HG03354 (cell line): ENCODE data around the gene PARP9.

ENCODE experiments used
- ATAC-seq: cut with Tn5 transposase; IDR thresholded peaks from one replicate; pipeline ENCODE4 v1.9.1; 2021; ENCODE audit warnings: mild to moderate bottlenecking; ENCODE audit not compliant: unreplicated experiment, poor library complexity, severe bottlenecking

The PARP9 gene

GRCh38 chr3:122564155-122564912 lies at the start of gene PARP9, which contains the start of gene DTX3L:
PARP9 (minus strand) TSS chr3:122564300; CDS start chr3:122559620, 4,680 bp downstream.
DTX3L (plus strand) TSS chr3:122564338; CDS start chr3:122564427, 89 bp downstream.
- peak; percentile 80 for ATAC-seq

GRCh38 chr3:122612696-122613095 lies 48.6 kb upstream of the PARP9 start:
- no peak for ATAC-seq

GRCh38 chr3:122609798-122610559 lies 45.9 kb upstream of the PARP9 start:
- peak; percentile 97 for ATAC-seq

GRCh38 chr3:122608916-122609315 lies 44.8 kb upstream of the PARP9 start:
- no peak for ATAC-seq

DNA sequence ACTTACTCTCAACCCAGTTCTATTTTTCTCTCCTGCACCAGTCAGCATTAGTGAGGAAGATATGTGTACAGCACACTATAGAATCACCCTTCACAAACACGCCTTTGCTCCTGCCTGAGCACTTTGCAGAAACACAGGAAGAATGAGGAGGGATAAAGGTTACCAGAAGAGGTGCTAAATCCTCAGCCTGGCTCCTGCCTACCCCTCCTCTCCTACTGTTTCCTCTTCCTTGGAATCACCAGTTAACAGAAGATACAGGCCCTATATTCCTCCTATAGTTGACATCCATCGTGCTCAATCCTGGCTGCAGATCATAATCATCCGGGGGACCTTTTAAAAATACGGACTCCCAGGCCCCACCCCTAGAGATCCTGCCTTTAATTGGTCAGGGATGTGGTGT lies 42.2 kb upstream of the PARP9 start:
- no peak for ATAC-seq

DNA sequence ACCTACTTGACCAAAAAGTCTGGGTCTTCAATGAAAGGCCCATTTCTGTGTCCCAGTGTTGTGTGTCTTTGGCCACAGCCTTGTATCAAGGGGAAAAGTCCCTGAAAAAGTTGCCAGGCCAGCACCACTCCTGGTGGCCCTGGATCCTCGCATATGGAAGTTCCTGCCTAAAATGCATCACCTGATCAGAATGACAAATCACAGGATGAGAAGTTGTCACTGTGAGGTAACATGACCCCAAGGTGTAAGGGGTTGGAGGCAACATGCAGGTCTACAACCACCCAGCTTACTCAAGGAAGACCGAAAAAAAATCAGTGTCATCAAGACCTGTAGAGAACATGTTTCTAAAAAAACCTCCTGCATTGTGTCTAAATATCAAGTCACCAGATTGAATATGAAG lies 39.0 kb upstream of the PARP9 start:
- no peak for ATAC-seq

DNA sequence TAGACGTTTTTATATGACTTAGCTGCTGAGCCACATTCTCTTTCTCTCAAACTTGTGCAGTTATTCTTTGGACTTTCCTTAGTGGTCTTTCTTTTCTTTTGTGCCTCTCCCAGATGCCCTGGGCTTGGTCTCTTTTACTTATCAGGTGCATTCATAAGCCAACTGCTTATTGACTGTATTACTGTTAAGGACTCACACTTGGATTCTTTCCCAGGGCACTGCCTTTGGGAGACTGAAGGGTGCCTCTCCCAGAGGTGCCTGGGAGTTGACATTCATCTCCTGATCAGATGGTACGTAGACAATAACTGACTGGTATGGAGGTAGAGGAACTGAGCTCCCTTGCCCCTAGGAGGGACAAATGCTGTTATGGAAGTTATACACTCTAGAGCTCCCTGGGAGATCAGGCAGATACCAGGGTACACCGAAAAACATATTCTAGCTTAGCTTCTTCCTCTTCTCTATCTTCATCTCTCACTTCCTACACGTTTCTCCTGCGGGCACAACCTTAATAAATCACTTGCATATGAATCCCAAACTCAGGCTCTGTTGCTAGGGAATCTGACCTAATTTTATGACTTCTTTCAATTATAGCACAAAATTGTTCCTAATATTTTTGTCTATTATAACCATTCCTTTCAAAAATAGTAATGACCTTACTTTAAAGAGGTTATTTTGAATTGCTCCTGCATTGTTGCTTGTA lies 38.1 kb upstream of the PARP9 start:
- no peak for ATAC-seq

GRCh38 chr3:122598556-122598955 lies 34.5 kb upstream of the PARP9 start:
- no peak for ATAC-seq

- ATAC-seq = no peak
Measured at GRCh38 chr3:122598151-122598550, 34.1 kb upstream of the PARP9 start.

DNA sequence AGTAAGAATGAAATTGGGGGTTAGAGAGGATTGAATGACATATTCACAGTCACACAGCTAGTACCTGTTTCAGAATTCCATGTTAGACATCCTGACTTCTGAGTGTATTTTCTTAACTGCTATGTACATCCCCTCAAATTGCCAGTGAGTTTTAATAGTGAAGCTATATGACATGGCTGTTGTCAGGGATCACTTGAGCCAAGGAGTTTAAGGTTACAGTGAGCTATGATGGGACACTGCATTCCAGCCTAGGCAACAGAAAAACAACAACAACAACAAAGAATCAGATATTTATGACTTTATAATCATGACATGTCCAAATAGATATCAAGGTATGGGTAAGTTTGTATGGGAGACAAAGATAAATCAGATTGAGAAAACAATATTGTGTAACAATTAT lies 29.9 kb upstream of the PARP9 start:
- ATAC-seq = no peak

DNA sequence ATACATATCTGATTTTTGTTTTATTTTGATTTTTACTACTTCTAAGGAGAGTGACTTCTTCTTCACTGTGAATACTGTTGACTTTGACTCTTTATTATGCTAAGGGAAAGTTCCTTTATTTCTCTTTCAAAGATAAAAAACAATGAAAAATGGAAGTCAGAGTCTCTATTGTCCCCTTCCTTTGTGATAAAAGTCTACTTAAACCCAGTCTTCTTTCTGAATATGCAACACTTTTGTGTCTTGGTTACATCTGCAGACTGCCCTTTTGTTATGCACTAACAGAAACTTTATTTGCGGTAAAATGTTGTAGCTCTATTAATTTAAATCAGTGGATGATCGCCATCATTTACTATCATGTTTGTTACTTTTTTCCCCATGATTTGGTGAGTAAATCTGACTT lies 26.5 kb upstream of the PARP9 start:
- ATAC-seq = no peak

GRCh38 chr3:122589297-122589696 lies 25.2 kb upstream of the PARP9 start:
- ATAC-seq = peak; percentile 76

- ATAC-seq = no peak
Measured at GRCh38 chr3:122587572-122587971, 23.5 kb upstream of the PARP9 start.

DNA sequence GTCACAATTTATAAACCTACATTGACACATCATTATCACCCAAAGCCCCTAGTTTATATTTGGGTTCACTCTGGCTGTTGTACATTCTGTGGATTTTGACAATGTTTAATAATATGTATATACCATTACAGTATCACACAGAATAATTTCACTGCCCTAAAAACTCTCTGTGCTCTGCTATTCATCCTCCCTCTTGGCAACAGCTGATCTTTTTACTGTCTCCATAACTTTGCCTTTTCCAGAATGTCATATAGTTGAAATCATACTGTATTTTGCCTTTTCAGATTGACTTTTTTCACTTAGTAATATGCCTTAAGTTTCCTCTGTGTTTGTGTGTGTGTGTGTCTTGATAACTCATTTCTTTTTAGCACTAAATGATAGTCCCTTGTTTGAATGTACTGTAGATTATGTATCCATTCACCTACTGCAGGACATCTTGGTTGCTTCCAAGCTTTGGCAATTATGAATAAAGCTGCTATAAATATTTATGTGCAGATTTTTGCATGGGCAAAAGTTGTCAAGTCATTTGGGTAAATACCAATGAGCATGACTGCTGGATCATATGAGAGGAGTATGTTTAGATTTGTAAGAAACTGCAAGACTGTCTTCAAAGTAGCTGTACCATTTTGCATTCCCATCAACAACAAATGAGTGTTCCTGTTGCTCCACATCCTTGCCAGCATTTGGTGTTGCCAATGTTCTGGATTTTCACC lies 22.8 kb upstream of the PARP9 start:
- ATAC-seq = no peak

DNA sequence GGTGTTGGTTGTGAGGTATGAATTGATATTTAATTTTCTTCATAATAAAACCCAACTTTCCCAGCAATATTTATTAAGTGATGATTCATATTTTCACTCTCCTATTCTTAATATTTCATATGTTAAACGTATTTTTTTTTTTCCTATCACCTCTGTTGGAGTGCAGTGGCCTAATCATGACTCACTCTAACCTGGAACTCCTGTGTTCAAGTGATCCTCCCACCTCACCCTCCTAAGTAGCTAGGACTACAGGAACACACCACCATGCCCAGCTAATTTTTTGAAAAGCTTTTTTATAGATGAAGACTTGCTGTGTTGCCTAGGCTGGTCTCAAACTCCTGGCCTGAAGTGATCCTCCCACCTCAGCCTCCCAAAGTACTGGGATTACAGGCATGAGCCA lies 22.0 kb upstream of the PARP9 start:
- ATAC-seq = no peak

DNA sequence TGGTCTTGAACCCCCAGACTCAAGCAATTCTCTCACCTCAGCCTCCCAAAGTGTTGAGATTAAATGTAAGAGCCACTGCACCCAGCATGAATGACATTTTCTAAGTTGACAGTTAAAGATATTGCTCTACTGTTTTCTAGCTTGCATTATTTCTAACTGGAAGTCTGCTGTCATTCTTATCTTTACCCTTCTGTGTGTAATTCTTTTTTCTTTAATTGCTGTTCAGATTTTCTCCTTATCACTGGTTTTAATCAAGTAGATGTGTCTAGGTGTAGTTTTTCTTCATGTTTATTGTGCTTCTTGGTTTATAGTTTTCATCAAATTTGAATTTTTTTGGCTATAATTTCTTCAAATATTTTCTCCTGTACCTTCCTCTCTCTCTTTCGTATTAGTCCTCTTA lies 18.3 kb upstream of the PARP9 start:
- ATAC-seq = no peak

- no peak for ATAC-seq
Measured at GRCh38 chr3:122581622-122582021, 17.5 kb upstream of the PARP9 start.

DNA sequence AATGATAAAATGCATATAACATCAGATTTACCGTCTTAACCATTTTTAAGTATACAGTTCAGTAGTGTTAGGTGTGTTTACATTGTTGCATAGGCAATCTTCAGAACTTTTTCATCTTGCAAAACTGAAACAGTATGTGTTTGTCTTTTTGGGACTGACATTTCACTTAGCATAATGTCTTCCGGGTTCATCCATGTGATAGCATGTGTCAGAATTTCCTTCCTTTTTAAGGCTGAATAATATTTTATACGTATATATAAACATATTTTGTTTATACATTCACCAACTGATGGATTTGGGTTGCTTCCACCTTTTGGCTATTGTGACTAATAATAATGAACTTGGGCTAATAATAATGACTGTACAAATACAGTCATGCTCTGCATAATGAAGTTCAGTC lies 16.4 kb upstream of the PARP9 start:
- ATAC-seq = no peak

DNA sequence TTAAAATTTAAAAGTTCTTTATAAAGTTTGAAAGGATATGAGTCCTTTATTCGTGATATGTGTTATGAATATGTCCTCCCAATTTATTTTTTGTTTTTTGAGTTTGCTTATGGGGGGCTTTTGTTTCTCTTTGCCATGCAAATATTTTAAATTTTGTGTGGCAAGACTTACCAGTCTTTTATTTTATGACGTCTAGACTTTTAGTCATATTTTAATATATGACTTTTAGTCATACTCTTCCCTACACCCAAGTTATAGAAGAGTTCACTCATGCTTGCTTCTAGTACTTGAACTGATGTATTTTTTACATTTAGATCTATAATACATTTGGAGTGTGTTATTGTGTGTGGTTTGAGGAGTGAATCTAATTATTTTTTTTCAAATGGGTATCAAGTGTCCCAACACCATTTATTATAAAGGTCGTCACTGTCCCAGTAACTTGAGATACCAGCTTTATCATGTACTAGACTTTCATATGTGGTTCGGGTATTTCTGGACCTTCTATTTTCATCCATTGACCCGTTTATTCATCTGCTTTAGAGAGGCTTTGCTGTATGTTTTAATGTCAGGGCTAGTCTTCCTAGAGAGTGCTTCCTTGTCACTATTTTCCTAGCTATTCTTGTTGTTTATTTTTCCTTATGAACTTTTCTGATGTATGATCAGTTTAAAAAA lies 14.1 kb upstream of the PARP9 start:
- no peak for ATAC-seq
